ENCODE results near the gene TGFBR2. TPM values are rescaled to one million over a fixed set of nuclear protein-coding genes. Genes with fewer than 3 reads are reported as not detected.

Gene TGFBR2
- total and polyA plus RNA-seq, 4 donors: 13.9 to 61.2 (median 33.7) TPM

- no peaks in the 10 kb centered on the region for H3K27me3 ChIP-seq (ENCODE audit: control insufficient read depth in 4 of 4, insufficient read depth in 4 of 4, low read length in 3 of 4)
- peaks cover 3 to 20% (median 11%) of the 10 kb centered on the region in 4 donors for H3K4me1 ChIP-seq (ENCODE audit: control insufficient read depth in 4 of 4, insufficient read depth in 4 of 4, low read length in 3 of 4)
- peaks cover 0 to 2% (median under 1%) of the 10 kb centered on the region in 4 donors for H3K36me3 ChIP-seq (ENCODE audit: control insufficient read depth in 4 of 4, insufficient read depth in 3 of 4, low read depth in 1 of 4, low read length in 3 of 4)
- DNase-seq (ENCODE audit: low spot score): no peak
- WGBS: 72% methylated on average over 1 of the region's 1 CpG
- H3K27ac ChIP-seq (ENCODE audit: low read depth in 1 of 2, low read length in 2 of 2): no peak overlapping the region
- H3K9ac ChIP-seq (ENCODE audit: low read depth in 1 of 2, low read length in 2 of 2): no peak overlapping the region
- H3K4me3 ChIP-seq (ENCODE audit: low read depth in 1 of 3, low read length in 3 of 3): no peak overlapping the region
- TF ChIP-seq HNF4G (IDR thresholded peaks at IDR 0.05) (no peak), MAX (IDR thresholded peaks at IDR 0.05) (no peak), SP1 (IDR thresholded peaks at IDR 0.05) (no peak), EGR1 (IDR thresholded peaks at IDR 0.05; ENCODE audit: low read depth in 2 of 2) (no peak), REST (IDR thresholded peaks at IDR 0.05) (no peak), JUND (IDR thresholded peaks at IDR 0.05) (no peak), RAD21 (IDR thresholded peaks at IDR 0.05) (no peak), YY1 (IDR thresholded peaks at IDR 0.05) (no peak), TAF1 (conservative IDR thresholded peaks at IDR 0.05) (no peak), FOXA1 (IDR thresholded peaks at IDR 0.05) (no peak), RXRA (IDR thresholded peaks at IDR 0.05) (no peak), ZBTB33 (IDR thresholded peaks at IDR 0.05) (no peak)
- H3K9me3 ChIP-seq (ENCODE audit: control insufficient read depth in 4 of 4, low read length in 3 of 4): no peaks in the 10 kb centered on the region
Observed at GRCh38 chr3:30639937-30640336, 33.5 kb downstream of the TGFBR2 start.

GRCh38 chr3:30640851-30641250 is 34.5 kb downstream of the TGFBR2 start:
- H3K9me3 ChIP-seq (ENCODE audit: control insufficient read depth in 4 of 4, low read length in 3 of 4): no peaks in the 10 kb centered on the region
- peaks cover under 1 to 5% (median 2%) of the 10 kb centered on the region in 4 donors for H3K36me3 ChIP-seq (ENCODE audit: control insufficient read depth in 4 of 4, insufficient read depth in 3 of 4, low read depth in 1 of 4, low read length in 3 of 4)
- H3K4me3 ChIP-seq (ENCODE audit: low read depth in 1 of 3, low read length in 3 of 3): no peak overlapping the region
- no peak for DNase-seq (ENCODE audit: low spot score)
- WGBS: 85% methylated on average over 5 of the region's 5 CpGs
- H3K9ac ChIP-seq (ENCODE audit: low read depth in 1 of 2, low read length in 2 of 2): no peak overlapping the region
- no peak overlapping the region for H3K27ac ChIP-seq (ENCODE audit: low read depth in 1 of 2, low read length in 2 of 2)
- no peak for TF ChIP-seq TAF1 (conservative IDR thresholded peaks at IDR 0.05)
- H3K27me3 ChIP-seq (ENCODE audit: control insufficient read depth in 4 of 4, insufficient read depth in 4 of 4, low read length in 3 of 4): no peaks in the 10 kb centered on the region
- H3K4me1 ChIP-seq (ENCODE audit: control insufficient read depth in 4 of 4, insufficient read depth in 4 of 4, low read length in 3 of 4): peaks cover 3 to 23% (median 11%) of the 10 kb centered on the region in 4 donors
